K562 (cell line): ENCODE measurements around the gene EMILIN3. TPM values are rescaled to one million over a fixed set of nuclear protein-coding genes. Genes with fewer than 3 reads are reported as not detected.
A peak's percentile ranks its signal among the peaks of the same experiment; 100 is the strongest.

ENCODE experiments used
- ATAC-seq: fragments of 200-7000 bp; cut with Tn5 transposase; 3 replicates; pipeline ENCODE4 v1.9.1; 2020; ENCODE audit warnings: moderate library complexity
- BruUV-seq: library from RNA; stranded (reverse); fragments of 400-500 nt; replicated peaks from 2 replicates; lab custom pipeline; 2021; lab: Mats Ljungman, UMichigan
- CTCF ChIA-PET: fragments of 300-600 bp; formaldehyde crosslinking; extraction: SDS; loops from one replicate; lab custom pipeline; 2021; ENCODE audit warnings: low intra/inter-chr PET ratio; lab: Yijun Ruan, JAX
- POLR2A ChIA-PET: fragments of 300-600, 350-650 bp; sonication (Branson Sonifier 250); formaldehyde crosslinking; extraction: SDS; loops from one replicate; lab custom pipeline; 2021; ENCODE audit warnings: antibody characterized with exemption, inconsistent platforms; lab: Yijun Ruan, JAX
- DNase-seq, 4 experiments: peaks; one replicate each; pipeline versions ENCODE4 v3.0.0 to v3.0.0-alpha.2; 2011 to 2018; ENCODE audit warnings: low spot score in 3 of 4, mixed read lengths in 3 of 4; ENCODE audit errors: extremely low read depth in 1 of 4
- FAIRE-seq: peaks from 2 replicates; lab custom pipeline; 2011; peaks lifted over from hg19 to GRCh38; lab: Jason Lieb, UNC
- H2AFZ ChIP-seq: 2 replicates; pipeline ENCODE4 v1.6.0; 2011; ENCODE audit warnings: low read depth, low read length, control low read depth, inconsistent platforms
- H3K27ac ChIP-seq: fragments of 200-600 bp; 3 replicates; pipeline ENCODE4 v1.8.0; 2011; ENCODE audit warnings: low read depth, mild to moderate bottlenecking, control low read depth, inconsistent platforms, low read length, moderate library complexity, mixed read lengths; ENCODE audit errors: extremely low read depth
- H3K27me3 ChIP-seq, 2 experiments: fragments of 300-600 bp in 1 of 2; 2 replicates in 1 of 2; 3 replicates in 1 of 2; pipeline versions ENCODE4 v1.6.0 to v1.8.0; 2011; ENCODE audit warnings: inconsistent platforms in 2 of 2, low read length in 2 of 2, mild to moderate bottlenecking in 1 of 2, mixed read lengths in 1 of 2, moderate library complexity in 1 of 2; ENCODE audit not compliant: control insufficient read depth in 2 of 2, insufficient read depth in 2 of 2
- H3K36me3 ChIP-seq: fragments of 300-600 bp; 3 replicates; pipeline ENCODE4 v1.8.0; 2011; ENCODE audit warnings: mild to moderate bottlenecking, low read length, inconsistent platforms; ENCODE audit not compliant: control insufficient read depth, insufficient read depth
- H3K4me1 ChIP-seq, 2 experiments: fragments of 200-600 bp in 1 of 2; replicated peaks in 1 of 2; 2 replicates in 1 of 2; 3 replicates in 1 of 2; pipeline versions ENCODE4 v1.5.1 to v1.8.0; 2011; ENCODE audit warnings: inconsistent platforms in 2 of 2, low read length in 2 of 2, mild to moderate bottlenecking in 1 of 2, mixed read lengths in 1 of 2, moderate library complexity in 1 of 2; ENCODE audit not compliant: control insufficient read depth in 2 of 2, insufficient read depth in 2 of 2
- H3K4me2 ChIP-seq: 2 replicates; pipeline ENCODE4 v1.6.1; 2011; ENCODE audit warnings: low read length, control low read depth, inconsistent platforms, mixed read lengths; ENCODE audit not compliant: insufficient read depth
- H3K4me3 ChIP-seq: fragments of 200-600 bp; sonication (generic), shearing (Covaris generic); 2 replicates; pipeline ENCODE4 v1.5.1; 2016; ENCODE audit warnings: control low read depth, inconsistent platforms
- H3K79me2 ChIP-seq: fragments of 200-600 bp; 3 replicates; pipeline ENCODE4 v1.8.0; 2011; ENCODE audit warnings: low read length, inconsistent platforms; ENCODE audit not compliant: control insufficient read depth, insufficient read depth
- H3K9ac ChIP-seq, 2 experiments: 2 replicates each; pipeline versions ENCODE4 v1.6.0 to v1.6.1; 2011; ENCODE audit warnings: low read depth in 2 of 2, low read length in 2 of 2, control low read depth in 1 of 2, inconsistent platforms in 1 of 2, mild to moderate bottlenecking in 1 of 2, mixed read lengths in 1 of 2; ENCODE audit not compliant: insufficient read depth in 1 of 2
- H3K9me1 ChIP-seq: one replicate; pipeline ENCODE4 v1.6.0; 2011; ENCODE audit warnings: inconsistent platforms, mild to moderate bottlenecking, low read length, moderate library complexity; ENCODE audit not compliant: control insufficient read depth, insufficient read depth
- H3K9me3 ChIP-seq: replicated peaks from 2 replicates; pipeline ENCODE4 v1.5.1; 2011; ENCODE audit warnings: low read depth, low read length, inconsistent platforms; ENCODE audit not compliant: control insufficient read depth, insufficient read depth
- H4K20me1 ChIP-seq: replicated peaks from 2 replicates; pipeline ENCODE4 v1.6.1; 2011; ENCODE audit warnings: low read length, inconsistent platforms, mixed read lengths; ENCODE audit not compliant: control insufficient read depth, insufficient read depth
- ZBED1 ChIP-seq: IDR thresholded peaks from 2 replicates; pipeline ENCODE4 v1.6.1; 2014
- WGBS: fragments of 100-300 bp; shearing (Covaris generic); methylation state at CpG from one replicate; pipeline ENCODE4 v1.1.6; 2016; ENCODE audit warnings: low coverage, mixed read lengths; ENCODE audit not compliant: insufficient coverage; ENCODE audit errors: missing lambda C conversion rate; 5-methylcytosine and 5-hydroxymethylcytosine counted together
- in situ Hi-C: fragments of 300-500 bp; cut with MboI; formaldehyde crosslinking; loops from 4 replicates; pipeline ENCODE4 v1.15.0; 2018; ENCODE audit warnings: inconsistent platforms, mixed read lengths
- intact Hi-C: fragments of 100-400 bp; cut with micrococcal nuclease; formaldehyde crosslinking; loops from 2 replicates; pipeline ENCODE4 v1.14.2; 2022
- polyA plus RNA-seq, 8 experiments: library from polyadenylated mRNA; depleted of rRNA in 4 of 8; stranded (reverse) in 5 of 8; unstranded in 3 of 8; fragments of >200 nt; fragmentation: Nextera tagmentation in 2 of 8; fragmentation: Illumina TruSeq in 1 of 8; extraction: Ambion mirVana in 2 of 8; extraction: Trizol in 1 of 8; gene quantifications; 2 replicates each; pipeline versions ENCODE4 v1.2.1 to v1.2.3, GENCODE V29; 2011 to 2014; ENCODE audit warnings: inconsistent platforms in 1 of 8, missing spikeins in 1 of 8
- total RNA-seq, 7 experiments: library from RNA; depleted of rRNA in 6 of 7; stranded (reverse); fragments of >200 nt in 6 of 7; fragmentation: Illumina TruSeq in 2 of 7; extraction: Trizol in 2 of 7; gene quantifications; 2 replicates each; pipeline versions ENCODE4 v1.2.1 to v1.2.3, GENCODE V29; 2011 to 2021; ENCODE audit warnings: low replicate concordance in 1 of 7
- TF ChIP-seq, protein P1 (sequence below): IDR thresholded peaks from 2 replicates; pipeline ENCODE4 v1.6.1; 2011; ENCODE audit warnings: borderline replicate concordance, low read depth, mild to moderate bottlenecking, moderate library complexity, low read length; ENCODE audit not compliant: insufficient read depth, poor library complexity, severe bottlenecking
- TF ChIP-seq, protein P2 (sequence below), 3 experiments: IDR thresholded peaks in 2 of 3; conservative IDR thresholded peaks in 1 of 3; 2 replicates each; pipeline ENCODE4 v1.5.1; 2011 to 2012; ENCODE audit warnings: low read length in 3 of 3, mild to moderate bottlenecking in 3 of 3, control low read depth in 2 of 3, improper control_type of control experiment in 1 of 3, inconsistent platforms in 1 of 3, low read depth in 1 of 3, mixed read lengths in 1 of 3, moderate library complexity in 1 of 3; ENCODE audit not compliant: insufficient read depth in 2 of 3

EMILIN3 gene
- total and polyA plus RNA-seq, 9 of the 15 experiments (the other 6 are each of a cell fraction or from before 2014, with no cell fraction given) = 0.01 to 0.07 TPM; not detected in 7

DNA sequence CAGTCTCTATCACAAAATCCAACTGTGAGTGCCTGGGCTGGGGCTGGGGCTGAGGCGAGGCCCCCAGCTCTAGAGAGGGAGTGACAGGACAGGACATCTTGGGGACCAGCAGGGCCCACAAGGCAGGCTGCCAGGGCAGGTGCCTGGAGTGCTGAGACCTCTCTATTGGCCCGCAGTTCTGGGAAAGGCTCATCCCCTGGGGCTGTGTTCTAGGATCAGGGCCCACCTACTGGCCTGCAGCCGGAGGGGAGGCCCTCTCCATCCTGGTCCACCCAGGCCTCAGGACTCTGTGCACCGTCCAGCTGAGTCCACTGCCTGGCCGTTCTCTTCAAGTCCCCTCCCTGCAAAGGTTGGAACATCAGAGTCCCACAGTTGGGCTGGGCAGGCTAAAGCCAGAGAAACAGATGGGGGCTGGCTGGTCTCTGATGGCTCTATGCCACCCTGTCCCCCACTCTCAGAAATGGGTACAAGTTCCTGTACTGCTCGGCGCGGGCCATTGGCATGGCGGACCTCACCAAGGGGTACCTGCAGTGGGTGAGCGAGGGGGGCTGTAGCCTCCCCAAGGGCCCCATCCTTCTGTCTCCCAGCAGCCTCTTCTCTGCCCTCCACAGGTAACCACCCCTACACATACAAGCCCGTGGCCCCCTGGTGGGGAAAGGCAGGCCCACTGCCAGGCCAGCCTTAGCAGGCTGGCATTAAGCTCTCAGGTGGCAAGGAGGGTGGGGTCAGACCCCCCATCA is 9.0 kb downstream of the EMILIN3 start:
- Histone ChIP-seq H3K79me2 (no peaks in the 10 kb centered on the region), H3K4me1 (peaks cover 0 to 19% of the 10 kb centered on the region in 2 experiments; a peak in 1 of 5 replicates), H3K9ac (no peak overlapping the region), H4K20me1 (peaks cover 11% of the 10 kb centered on the region; the same call in 1 of the 2 replicates), H3K4me3 (no peak overlapping the region), H3K27ac (no peak overlapping the region), H3K9me3 (no peaks in the 10 kb centered on the region), H3K27me3 (peaks cover 4 to 15% of the 10 kb centered on the region in 2 experiments; a peak in 3 of 5 replicates), H3K4me2 (no peak overlapping the region), H3K36me3 (no peaks in the 10 kb centered on the region; the same call in 2 of the 3 replicates), H2AFZ (no peak overlapping the region), H3K9me1 (no peaks in the 10 kb centered on the region)
- DNase-seq (no peak), FAIRE-seq (no peak), ATAC-seq (no peak)
- TF ChIP-seq, protein P1, sequence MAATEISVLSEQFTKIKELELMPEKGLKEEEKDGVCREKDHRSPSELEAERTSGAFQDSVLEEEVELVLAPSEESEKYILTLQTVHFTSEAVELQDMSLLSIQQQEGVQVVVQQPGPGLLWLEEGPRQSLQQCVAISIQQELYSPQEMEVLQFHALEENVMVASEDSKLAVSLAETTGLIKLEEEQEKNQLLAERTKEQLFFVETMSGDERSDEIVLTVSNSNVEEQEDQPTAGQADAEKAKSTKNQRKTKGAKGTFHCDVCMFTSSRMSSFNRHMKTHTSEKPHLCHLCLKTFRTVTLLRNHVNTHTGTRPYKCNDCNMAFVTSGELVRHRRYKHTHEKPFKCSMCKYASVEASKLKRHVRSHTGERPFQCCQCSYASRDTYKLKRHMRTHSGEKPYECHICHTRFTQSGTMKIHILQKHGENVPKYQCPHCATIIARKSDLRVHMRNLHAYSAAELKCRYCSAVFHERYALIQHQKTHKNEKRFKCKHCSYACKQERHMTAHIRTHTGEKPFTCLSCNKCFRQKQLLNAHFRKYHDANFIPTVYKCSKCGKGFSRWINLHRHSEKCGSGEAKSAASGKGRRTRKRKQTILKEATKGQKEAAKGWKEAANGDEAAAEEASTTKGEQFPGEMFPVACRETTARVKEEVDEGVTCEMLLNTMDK = peak; percentile 30
- TF ChIP-seq, protein P2, sequence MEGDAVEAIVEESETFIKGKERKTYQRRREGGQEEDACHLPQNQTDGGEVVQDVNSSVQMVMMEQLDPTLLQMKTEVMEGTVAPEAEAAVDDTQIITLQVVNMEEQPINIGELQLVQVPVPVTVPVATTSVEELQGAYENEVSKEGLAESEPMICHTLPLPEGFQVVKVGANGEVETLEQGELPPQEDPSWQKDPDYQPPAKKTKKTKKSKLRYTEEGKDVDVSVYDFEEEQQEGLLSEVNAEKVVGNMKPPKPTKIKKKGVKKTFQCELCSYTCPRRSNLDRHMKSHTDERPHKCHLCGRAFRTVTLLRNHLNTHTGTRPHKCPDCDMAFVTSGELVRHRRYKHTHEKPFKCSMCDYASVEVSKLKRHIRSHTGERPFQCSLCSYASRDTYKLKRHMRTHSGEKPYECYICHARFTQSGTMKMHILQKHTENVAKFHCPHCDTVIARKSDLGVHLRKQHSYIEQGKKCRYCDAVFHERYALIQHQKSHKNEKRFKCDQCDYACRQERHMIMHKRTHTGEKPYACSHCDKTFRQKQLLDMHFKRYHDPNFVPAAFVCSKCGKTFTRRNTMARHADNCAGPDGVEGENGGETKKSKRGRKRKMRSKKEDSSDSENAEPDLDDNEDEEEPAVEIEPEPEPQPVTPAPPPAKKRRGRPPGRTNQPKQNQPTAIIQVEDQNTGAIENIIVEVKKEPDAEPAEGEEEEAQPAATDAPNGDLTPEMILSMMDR (IDR thresholded peaks at IDR 0.05 in 2 of 3, conservative IDR thresholded peaks at IDR 0.05 in 1 of 3; ENCODE audit: insufficient read depth in 2 of 3, low read depth in 1 of 3, low read length in 3 of 3) = 0 out of 6 replicates have a peak, but pooled peaks of 2 of the 3 experiments have one; percentile 7 to 27
- no peak for TF ChIP-seq ZBED1
- BruUV-seq = no TSS peak
- WGBS = 61% methylated on average over 11 of the region's 11 CpGs
- ChIA-PET POLR2A (no interaction called here), CTCF (no interaction called here)
- in situ Hi-C loops = no loop called here
- intact Hi-C loops = no loop called here
